NCI-H2196 treated with DMSO at 0.1 percent for 48 hours (cell line): ENCODE results near the gene RAPGEF4.
"Not testable (repeated sequence)": the region's sequence is repeated elsewhere in the genome, so short reads cannot be mapped to it uniquely, and the experiment has no call there.

ENCODE experiments used
- DNase-seq: peaks from one replicate; lab custom pipeline; 2025; ENCODE audit not compliant: unreplicated experiment; lab: John Stamatoyannopoulos, UW

Gene RAPGEF4

DNA sequence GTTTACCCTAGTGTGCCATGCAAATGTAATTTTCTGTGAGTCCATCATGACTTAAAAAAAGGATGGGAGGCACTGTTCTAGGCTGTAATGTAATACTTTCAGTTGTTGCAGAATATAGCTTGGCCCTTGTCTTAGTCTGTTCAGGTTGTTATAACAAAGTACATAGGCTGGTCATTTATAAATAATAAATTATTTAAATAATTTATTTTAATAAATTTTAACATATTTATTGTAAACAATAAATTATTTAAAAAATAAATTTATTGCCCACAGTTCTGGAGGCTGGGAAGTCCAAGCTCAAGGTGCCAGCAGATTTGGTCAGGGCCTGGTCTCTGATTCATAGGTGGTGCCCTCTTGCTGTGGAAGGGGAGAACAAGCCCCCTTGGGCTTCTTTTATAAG lies 35.2 kb downstream of the RAPGEF4 start:
- no peak for DNase-seq

DNA sequence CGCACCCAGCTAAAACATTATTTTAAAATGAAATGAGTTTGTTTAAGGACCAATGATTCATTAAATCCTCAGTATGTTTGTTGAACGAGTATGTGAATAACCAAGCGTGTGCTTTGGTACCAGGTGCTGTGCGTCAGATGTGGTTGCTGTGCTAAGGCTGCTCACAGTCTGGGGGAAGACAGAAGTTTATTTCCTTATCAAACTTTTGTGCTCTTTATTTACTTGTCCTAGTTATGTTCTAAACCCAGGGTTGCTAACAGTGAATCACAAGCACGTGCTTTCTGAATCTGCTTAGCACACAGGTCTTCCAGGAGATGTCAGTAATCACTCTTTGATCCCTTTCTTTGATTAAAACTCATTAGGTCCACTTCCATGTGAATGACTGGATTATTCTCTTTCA lies 37.0 kb downstream of the RAPGEF4 start:
- DNase-seq = no peak

DNA sequence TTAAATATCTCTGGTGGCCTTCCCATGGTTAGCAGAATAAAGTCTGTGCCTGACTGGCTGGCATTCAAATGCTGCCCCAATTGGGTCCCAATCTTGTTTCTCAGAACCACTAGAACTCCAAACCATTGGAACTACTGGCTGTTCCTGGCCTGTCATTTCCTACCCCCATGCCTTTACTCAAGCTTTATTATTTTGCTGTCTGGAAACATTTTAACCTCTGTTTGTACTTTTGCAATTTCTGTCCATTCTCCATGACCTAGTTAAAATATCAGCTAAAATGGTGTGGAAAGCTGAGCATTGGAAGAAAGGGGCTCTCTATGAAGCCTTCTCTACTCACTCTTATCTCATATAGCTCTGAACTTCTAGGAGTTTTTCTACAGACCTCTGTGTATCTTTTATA lies 38.7 kb downstream of the RAPGEF4 start:
- no peak for DNase-seq

DNA sequence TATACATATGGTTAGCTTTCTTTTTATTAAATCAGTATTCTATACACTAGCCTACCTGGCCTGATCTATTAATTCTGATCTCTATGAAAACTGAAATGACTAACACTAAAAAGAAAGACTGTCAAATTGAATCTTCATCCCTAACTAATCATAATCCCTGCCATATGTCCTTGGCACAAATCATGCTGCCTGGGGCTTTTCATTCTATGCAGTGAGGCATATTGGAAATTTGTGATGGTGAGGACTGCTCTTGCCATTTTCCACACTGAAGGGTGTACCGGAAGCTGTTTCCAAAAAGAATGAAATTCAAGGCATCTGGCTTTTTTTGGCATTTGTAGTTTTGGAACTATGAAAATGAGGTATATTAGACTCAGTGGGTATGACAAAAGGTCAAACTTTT lies 39.7 kb downstream of the RAPGEF4 start:
- no peak for DNase-seq

DNA sequence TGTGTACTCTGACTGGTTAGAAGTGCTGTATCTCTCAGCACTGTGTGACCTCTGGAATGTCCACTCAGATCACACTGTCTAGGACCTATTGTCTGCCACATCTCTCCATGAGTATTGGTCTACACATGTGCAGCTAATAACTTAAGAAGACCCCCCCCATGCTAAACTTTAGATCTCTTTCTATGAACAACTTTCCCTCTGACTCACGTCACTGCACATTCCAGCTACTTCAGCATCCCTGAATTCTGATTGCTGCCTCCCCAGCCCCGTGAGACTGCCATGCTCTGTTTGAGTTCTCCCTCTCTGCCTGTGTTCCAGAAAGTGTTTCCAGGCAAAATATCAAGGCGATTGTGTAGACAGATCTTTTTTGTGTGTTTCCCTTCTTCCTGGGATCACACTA lies 41.8 kb downstream of the RAPGEF4 start:
- no peak for DNase-seq

DNA sequence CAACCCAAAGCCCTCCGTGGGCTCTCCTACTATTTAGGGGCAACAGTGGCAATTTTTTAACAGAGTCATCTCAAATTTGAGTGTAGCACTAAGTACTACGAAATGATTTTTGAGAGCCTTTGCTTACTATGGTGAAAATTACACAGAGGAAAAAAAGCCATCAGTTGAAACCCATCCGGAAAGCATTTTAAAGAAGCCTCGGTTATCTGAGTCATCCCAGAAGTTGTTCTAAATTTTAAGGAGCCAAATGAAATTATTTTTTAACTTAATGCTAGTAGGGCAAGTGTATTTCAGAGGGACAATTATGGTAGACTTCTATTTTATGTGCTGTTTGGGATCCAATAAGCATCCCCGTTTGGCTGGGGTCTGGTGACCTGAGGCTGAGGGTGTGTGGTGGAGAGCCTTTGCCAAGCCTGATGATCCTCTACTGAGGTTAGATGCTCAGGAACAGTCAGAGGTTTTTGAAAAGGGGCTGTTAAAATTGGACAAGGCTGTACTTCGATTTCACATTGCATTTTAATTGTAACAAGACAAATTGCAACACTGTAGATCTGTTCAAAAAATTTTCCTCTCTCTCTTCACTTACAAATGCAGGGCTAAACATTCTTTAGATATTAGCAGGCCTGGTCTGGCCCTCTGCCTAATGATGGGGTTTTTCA lies 47.0 kb downstream of the RAPGEF4 start:
- no peak for DNase-seq

DNA sequence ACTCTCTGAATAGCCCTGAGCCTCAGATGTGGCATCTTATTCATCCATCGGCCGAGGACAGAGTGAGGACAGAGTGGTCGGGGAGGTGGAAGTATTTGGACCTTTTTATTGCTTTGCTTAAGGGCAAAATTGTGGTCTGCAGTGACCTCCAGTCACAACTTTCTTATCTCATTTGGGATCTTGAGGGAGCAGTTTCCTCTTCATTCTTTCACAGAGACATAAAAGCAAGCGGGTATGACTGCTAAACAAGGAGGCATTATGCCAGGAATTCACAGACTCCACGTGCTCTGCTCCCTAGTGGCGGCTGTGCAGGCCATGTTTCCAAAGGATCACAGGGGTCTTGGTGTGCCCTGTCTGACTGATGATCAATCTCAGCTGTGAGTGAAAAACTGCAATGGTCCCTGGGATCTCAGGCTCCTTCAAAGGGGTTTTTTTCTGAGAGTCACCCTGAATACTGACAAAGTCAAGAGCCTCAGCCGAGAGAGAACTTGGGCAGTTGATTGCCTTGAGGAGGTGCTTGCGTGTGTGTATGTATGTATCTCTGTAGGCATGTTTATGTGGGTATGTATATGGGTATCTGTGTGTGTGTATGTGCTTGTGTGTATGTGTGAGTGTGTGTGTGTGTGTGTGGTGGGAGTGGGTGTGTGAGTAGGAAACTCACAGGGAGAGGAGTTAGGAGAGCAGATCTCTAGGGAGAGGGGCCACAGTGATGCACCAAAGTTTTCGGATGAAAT lies 47.7 kb downstream of the RAPGEF4 start:
- no peak for DNase-seq

DNA sequence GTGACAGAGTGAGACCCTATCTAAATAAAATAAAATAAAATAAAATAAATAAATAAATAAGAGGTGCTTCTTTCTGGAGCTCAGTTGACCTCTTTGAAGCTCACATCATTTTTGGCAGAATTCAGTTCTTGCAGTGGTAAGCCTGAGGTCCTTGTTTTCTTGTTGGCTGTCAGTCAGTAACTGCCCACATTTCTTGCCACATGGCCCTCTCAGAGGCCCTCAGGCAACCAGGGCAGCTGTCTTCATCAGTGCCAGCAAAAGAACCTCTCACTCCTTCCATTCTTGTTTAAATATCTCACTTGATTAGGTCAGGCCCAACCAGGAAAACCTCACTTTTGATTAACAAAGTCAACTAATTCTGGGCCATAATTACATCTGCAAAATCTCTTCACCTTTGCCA lies 53.2 kb downstream of the RAPGEF4 start:
- no peak for DNase-seq

DNA sequence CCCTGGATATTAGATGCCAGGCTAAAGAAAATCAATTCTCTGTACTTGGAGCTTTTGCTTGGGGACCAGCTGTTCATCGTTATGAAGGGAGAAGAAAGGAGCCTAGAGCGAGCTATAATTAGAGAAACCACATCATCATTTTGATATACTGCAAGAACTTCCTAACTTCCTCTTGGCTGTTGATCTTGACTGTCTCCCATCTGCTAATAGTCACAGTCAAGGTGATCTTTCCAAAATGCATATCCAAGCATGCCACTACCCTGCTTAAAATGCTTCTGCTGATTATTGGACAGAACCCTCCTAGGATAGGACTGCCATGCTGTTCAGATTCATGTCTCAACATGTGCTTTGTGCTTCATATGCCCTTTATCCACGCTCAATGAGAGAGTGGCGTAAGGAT lies 54.8 kb downstream of the RAPGEF4 start:
- DNase-seq = no peak

DNA sequence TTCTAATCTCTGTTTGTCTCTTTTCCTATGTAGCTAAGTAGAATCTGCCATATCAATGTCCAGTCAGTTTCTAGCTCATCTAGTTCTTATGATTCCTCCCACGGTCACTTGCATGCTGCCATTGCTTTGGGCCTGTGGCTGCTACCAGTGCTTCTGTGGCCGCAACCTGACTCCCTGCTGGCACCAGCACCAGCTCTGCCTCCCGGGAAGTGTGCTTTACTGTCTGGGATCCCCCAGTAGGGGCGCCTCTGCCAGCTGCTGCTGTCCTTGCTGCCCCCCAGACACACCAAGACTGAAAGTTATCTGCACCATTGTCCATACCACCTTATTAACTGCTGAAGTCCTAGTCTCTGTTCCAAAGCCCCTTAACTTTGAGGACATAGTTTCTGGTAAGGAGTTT lies 56.3 kb downstream of the RAPGEF4 start:
- no peak for DNase-seq

DNA sequence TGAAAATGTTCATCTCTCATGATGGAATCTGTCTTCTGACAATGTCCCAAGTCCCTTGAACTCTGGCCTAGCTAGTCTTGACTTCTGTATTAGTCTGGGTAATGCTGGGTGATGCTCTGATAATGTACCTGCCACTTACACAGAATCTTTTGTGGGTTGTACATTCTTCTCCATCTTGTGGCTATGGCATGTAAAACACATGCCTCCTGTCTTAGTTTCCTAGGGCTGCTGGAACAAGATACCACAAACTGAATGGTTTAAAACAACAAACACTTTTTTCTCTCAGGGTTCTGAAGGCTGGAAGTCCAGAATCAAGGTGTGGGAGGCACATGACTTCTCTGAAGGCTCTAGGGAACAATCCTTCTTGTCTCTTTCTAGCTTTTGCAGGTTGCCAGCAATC lies 57.1 kb downstream of the RAPGEF4 start:
- no peak for DNase-seq

DNA sequence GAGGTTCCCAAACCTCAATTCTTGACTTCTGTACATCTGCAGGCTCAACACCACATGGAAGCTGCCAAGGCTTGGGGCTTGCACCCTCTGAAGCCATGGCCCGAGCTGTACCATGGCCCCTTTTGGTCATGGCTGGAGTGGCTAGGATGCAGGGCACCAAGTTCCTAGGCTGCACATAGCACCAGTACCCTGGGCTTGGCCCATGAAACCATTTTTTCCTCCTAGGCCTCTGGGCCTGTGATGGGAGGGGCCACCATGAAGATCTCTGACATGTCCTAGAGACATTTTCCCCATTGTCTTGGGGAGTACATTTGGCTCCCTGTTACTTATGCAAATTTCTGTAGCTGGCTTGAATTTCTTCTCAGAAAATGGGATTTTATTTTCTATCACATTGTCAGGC lies 67.7 kb downstream of the RAPGEF4 start:
- DNase-seq = not testable (repeated sequence)

DNA sequence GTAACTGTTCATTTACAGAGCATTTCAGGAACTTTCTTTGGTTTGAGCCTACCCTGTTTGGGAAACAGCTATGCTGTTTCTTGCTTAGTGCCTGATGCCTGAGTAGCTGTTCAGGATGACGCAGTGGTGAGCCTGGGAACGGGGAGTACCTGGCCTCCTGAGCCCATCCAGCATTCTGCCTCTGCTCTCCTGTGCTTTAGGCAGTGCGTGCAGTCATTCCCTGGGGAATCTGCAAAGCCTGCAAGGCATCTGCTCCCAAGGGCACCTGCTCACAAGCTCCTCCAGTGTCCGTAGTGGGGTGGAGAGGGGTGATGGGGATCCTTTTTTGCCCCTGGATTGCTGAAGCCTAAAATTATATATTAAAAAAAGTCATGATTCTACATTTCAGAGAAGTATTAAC lies 68.8 kb downstream of the RAPGEF4 start:
- DNase-seq = no peak

DNA sequence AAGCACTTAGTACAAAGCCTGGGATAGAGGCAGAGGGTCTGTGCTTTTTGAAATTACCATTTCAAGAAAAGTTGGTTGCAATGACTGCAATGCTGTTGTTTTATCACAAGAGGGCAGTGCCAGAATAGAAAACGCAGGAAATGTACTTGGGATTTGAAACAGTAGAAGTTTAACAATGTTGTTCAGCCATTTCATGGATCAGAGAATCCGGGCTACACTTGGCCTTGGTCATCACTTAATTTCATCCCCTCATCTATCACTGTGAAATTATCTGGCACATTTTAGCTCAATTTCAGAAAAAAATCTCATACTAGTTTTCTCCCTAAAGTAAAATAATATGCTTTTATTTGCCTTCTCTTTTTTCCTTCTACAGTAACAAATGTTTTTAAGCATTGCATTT lies 70.8 kb downstream of the RAPGEF4 start:
- DNase-seq = peak; percentile 67

DNA sequence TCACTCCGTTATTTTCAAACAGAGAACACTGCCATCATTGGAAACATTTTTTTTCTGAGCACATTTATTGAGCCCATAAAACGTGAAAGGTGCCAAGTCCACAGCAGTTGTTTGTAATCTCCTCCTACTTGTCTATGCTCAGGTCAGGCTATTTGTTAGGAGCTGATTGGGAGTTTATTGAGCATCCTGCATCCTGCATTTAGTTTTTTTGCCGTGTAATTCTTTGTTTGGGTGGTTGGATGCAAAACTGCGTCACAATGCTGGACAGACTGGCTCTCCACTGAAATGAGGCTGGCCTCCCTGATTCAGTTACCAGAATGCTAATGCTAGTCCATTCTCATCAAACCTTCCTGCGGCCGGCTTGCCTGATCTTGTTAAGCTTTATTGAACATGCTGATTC lies 71.4 kb downstream of the RAPGEF4 start:
- DNase-seq = no peak

DNA sequence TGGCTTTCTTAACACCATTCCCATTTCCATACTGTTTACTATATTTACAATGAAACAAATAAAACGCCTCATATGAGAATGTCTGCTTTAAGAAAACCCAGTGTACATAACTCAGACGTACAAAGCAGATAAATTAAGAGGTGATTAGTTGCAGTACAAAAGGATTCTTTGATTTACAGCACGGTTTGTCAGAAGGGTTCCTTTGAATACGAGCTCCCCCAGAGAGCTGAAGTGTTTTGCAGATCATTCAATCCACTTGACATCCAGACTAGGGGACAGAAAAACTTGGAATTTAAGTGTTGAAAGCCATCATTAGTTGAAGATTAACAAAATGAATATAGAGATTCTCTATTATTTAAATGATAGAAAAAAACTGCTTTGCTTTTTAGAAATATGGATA lies 72.5 kb downstream of the RAPGEF4 start:
- DNase-seq = no peak

DNA sequence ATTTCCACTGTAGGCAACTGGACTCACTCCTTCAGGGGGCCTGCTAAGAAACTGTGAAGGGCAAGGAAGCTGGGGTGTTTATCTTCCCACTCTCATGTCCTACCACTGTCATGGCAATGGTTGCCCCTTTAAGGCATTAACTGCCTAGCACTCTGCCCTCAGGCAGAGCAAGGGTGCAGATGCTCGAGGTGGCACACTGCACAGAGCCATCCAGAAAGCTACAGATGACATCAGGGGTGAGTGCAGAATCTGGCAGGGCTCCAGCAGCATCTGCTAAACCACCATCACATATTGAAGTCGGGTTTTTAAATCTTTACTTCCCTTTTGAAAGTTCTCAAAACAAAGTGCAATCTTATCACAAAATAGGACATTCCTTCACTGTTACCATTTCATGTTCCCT lies 75.4 kb downstream of the RAPGEF4 start:
- no peak for DNase-seq

DNA sequence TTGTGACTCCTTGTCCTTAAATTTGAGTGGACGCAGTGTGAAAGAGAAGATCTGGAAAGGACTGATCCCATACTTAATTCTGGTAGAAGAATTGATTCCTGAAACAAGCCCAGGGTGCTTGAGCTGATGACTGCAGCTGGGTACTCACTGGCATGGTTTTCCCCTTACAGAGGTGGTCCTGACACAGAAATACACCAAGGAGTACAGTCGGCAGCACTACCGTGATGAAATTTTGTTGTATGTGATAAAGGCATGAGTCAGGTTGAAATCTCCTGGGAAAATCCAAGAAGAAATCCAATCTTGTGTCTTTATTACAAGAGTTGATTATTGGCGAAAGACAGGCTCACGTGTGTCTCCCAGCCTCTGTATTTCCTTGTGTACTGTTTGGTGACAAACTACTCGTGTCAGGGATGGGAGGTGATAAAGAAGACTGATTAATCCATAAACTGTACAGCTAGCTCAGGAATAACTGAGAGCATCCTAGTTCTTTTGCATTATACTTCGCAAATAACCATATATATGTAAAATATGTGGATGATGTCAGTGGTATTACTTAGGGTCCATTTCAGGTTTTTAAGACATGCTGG lies 76.6 kb downstream of the RAPGEF4 start:
- DNase-seq = no peak

DNA sequence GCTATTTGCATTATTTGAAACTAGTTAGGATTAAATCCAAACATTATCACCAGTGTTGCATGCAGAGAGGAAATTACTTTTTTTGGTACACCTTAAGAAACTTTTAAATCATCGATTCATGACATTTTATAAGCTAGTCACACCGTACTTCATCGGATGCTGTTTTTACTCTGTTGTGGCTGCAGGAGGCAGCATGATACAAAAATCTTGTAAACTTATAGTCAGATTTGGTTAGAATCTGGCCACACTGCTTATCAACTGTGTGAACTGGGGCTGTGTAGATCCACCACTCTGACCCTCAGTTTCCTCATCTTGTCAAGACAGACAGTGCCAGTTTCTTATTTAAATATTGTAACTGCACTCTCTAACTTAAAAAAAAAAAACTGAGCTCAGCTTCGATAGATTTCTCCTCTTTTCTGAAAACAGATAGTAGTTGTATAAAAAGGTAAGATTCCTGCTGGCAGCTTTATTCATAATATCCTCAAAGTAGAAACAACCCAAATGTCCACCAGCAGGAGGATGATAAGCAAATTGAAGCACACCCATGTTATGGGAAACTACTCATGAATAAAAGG lies 77.8 kb downstream of the RAPGEF4 start:
- no peak for DNase-seq

DNA sequence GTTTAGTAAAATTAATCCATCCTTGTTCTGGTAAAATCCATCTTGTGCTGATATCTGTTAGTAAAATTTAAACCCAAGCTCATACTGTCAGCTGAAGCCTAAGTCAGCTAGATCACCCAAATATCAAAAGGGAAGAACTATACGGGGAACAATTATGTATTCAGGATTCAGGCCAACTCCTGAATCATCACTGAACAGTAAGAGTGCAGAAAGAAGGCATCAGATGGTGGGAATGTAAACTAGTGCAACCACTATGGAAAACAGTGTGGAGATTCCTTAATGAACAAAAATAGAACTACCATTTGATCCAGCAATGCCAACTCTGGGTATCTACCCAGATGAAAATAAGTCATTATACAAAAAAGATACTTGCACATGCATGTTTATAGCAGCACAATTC lies 81.8 kb downstream of the RAPGEF4 start:
- DNase-seq = no peak

DNA sequence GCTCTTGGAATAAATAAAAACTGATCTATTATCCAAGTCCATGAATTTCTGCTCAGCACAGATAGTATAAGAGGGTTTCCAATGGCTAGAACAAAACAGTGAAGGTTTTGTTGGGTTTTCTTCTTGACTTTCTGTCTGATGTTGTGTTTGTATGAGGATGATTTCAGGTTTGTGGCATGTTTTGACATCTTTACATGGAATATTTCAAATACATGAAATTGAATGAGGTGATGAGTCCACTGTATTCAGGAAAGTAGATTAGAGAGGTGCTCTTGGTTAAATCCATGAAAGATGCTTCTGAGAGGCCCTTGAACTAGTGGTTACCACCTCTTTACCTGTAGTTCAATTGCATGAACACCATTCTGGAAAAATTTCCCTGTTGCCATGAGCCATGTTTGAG lies 84.3 kb downstream of the RAPGEF4 start:
- no peak for DNase-seq
